Astrocyte of the spinal cord (primary cell): ENCODE results near the gene RIN2.

Experiments used
- DNase-seq: peaks from one replicate; pipeline ENCODE4 v3.0.0; 2011; ENCODE audit warnings: low read depth, low spot score
- H3K4me3 ChIP-seq: 2 replicates; pipeline ENCODE4 v1.5.1; 2011; ENCODE audit warnings: low read depth, mild to moderate bottlenecking, low read length, moderate library complexity
- in situ Hi-C: cut with HindIII; loops from 2 replicates; pipeline ENCODE4 v1.10.0; 2017; ENCODE audit warnings: low sequenced_read_pairs
- TF ChIP-seq, protein P1 (sequence below): IDR thresholded peaks from 2 replicates; pipeline ENCODE4 v1.5.1; 2012; ENCODE audit warnings: low read depth, mild to moderate bottlenecking, low read length, inconsistent platforms

The RIN2 gene

DNA sequence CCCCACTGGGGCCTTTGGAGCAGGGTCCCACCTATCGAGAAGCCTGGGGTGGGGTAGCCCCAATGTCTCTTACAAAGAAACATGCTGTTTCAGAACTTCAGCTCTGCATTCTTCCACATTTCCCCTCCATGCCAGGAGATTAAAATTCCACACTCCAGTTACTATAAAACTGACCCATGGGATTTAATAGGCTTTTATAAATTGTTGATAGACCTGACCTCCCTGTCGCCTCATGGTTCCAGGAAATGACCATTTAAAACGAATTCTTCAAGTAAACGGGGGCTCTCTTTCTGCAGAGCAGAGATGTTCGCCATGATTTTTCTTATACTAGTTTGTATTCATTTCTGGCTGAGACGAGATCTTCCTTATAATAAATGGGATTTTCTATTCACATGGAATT is 19.3 kb downstream of the RIN2 start:
- in situ Hi-C loops, result no loop called here

DNA sequence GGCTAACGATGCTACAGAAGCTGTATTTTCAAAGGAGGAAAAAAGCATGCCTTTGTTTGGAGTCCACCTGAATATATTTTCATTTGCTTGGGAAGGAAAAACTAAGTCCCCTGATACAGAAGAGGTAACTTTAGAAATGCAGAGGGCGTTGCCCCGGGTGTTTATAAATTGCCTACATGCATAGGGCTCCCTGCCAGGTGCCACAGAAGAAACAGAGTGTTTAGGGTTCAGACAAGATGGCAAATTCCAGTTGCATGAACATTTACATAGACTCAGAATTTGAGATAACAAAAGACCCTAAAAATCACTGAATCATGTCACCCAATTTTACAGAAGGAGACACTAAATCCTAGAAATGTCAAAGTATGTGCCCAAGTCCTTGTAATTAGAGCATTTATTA is 19.9 kb downstream of the RIN2 start:
- no peak for DNase-seq
- in situ Hi-C loops, result no loop called here
- TF ChIP-seq, protein P1, sequence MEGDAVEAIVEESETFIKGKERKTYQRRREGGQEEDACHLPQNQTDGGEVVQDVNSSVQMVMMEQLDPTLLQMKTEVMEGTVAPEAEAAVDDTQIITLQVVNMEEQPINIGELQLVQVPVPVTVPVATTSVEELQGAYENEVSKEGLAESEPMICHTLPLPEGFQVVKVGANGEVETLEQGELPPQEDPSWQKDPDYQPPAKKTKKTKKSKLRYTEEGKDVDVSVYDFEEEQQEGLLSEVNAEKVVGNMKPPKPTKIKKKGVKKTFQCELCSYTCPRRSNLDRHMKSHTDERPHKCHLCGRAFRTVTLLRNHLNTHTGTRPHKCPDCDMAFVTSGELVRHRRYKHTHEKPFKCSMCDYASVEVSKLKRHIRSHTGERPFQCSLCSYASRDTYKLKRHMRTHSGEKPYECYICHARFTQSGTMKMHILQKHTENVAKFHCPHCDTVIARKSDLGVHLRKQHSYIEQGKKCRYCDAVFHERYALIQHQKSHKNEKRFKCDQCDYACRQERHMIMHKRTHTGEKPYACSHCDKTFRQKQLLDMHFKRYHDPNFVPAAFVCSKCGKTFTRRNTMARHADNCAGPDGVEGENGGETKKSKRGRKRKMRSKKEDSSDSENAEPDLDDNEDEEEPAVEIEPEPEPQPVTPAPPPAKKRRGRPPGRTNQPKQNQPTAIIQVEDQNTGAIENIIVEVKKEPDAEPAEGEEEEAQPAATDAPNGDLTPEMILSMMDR, result no peak
- no peak overlapping the region for H3K4me3 ChIP-seq

More for the DNA sequence above, 19.3 kb downstream of the RIN2 start:
- no peak overlapping the region for H3K4me3 ChIP-seq
- DNase-seq, result no peak
- TF ChIP-seq, protein P1, result no peak

DNA sequence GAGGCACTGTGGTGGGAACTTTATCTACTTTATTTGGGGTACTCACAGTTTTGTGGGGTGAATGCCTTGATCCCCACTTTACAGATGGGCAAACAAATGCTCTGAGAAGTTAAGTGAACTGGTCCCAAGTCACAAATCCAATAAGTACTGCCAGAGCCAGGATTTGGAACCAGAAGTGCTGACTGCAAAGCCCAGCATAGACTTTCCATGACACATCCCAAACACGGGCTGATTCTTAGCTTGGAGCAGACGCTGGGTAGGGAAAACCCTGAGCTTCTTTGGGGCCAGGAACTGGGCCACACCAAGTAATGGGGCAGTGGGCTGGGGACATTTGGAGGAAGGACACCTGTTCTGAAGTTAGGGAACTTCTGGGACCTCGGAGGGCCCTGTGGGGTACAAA is 20.3 kb downstream of the RIN2 start:
- DNase-seq, result no peak
- TF ChIP-seq, protein P1, result no peak
- H3K4me3 ChIP-seq, result no peak overlapping the region
- in situ Hi-C loops, result no loop called here

DNA sequence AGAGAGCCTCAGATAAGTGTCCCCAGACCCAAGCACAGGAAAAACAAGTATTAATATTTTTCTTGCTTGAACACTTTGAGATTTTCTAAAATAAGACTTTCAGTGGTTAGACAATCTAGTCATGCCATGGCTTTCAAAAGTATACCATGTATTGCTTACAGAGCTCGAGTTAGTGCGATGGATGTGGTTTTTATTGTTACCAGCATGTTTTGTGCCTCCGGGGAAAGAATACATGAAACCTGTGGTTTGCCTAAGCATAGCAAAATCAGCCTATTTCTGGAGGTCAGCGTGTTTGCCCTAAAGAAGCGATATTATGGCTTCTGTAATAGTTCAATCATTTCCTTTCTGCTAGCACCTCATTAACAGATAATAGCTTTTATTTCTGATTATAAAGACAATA is 21.6 kb downstream of the RIN2 start:
- DNase-seq, result no peak
- H3K4me3 ChIP-seq, result no peak overlapping the region
- TF ChIP-seq, protein P1, result no peak
- in situ Hi-C loops, result no loop called here

DNA sequence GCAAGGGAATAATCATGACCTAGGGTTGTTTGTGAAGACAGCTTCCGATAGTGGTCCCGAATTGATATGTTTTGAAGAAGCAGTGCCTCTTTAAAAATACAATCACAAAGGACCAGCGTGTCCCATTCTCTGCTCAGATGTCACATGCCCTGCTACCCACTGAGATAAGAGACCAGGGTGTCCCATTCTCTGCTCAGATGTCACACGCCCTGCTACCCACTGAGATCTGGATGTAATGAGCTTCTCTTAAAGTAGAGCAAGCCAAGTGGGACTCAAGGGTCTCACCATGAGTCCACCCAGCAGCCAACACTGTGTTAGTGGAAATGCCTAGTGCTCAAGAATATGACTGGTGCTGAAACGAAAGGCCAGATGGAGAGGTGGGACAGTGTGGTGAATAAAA is 22.2 kb downstream of the RIN2 start:
- in situ Hi-C loops, result no loop called here
- no peak overlapping the region for H3K4me3 ChIP-seq
- DNase-seq, result no peak
- TF ChIP-seq, protein P1, result no peak

DNA sequence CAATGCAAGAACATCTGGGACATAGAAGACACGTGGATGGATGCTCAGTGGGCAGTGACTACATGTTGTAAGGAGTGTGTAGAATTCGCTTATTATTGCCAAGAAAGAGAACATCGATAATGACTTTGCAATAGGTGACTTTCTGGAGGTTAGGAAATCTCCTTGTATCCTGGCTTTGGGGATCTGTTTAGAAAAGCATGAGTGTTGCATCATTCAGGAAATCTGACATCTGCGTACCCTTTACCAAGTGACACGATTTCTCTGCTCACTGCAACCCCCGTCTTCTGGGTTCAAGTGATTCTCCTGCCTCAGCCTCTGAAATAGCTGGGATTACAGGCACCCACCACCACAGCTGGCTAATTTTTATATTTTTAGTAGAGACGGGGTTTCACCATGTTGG is 23.2 kb downstream of the RIN2 start:
- in situ Hi-C loops, result no loop called here
- TF ChIP-seq, protein P1, result no peak
- no peak for DNase-seq
- no peak overlapping the region for H3K4me3 ChIP-seq

DNA sequence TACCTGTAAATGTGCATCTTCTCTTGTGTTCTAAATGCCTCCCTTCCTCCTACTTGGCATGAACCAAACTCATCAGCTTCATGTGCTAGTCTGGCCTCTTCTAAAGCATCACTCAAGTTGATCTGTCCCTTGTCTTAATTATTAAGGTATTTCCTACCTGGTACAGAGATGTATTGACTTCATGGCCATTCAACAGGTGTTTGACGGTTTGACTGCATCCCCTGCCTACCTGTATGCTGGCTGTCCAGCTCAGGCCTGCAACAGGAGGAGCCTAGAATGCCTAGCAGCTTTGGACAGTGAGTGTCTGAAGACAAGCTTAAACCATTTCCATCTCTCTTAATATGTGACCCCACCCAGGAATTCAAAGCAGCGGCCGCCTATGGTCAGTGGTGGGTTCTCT is 24.6 kb downstream of the RIN2 start:
- in situ Hi-C loops, result no loop called here
- TF ChIP-seq, protein P1, result no peak
- H3K4me3 ChIP-seq, result no peak overlapping the region
- DNase-seq, result no peak
